A172 (cell line): ENCODE results near the gene MXRA8. TPM values are rescaled to one million over a fixed set of nuclear protein-coding genes. Genes with fewer than 3 reads are reported as not detected.
"Not testable (repeated sequence)": the region's sequence is repeated elsewhere in the genome, so short reads cannot be mapped to it uniquely, and the experiment has no call there.

Experiments
- DNase-seq: peaks from one replicate; pipeline ENCODE4 v3.0.0-alpha.2; 2015; ENCODE audit warnings: low spot score
- total RNA-seq: library from RNA; depleted of rRNA; stranded (reverse); fragments of >200 nt; shearing (Covaris generic); gene quantifications from 2 replicates; pipeline ENCODE4 v1.2.3, GENCODE V29; 2014; rRNA removed

The MXRA8 gene
- 0.24 TPM in 1 of 2 replicates, not detected in the other for total RNA-seq

GRCh38 chr1:1358433-1359271 lies at the start of gene MXRA8:
MXRA8 (minus strand) TSS chr1:1358555; CDS start chr1:1358504, 51 bp downstream.
- DNase-seq, result no peak

- DNase-seq, result peak; percentile 7
Observed at GRCh38 chr1:1407636-1408318, 49.4 kb upstream of the MXRA8 start.

- DNase-seq, result peak; percentile 66
Observed at GRCh38 chr1:1406821-1407635, 48.7 kb upstream of the MXRA8 start, which contains the start of gene MRPL20. MRPL20 (minus strand) TSS chr1:1407293; CDS start chr1:1407217, 76 bp downstream.

GRCh38 chr1:1406101-1406820 lies 47.9 kb upstream of the MXRA8 start:
- no peak for DNase-seq

GRCh38 chr1:1403653-1404052 lies 45.3 kb upstream of the MXRA8 start:
- no peak for DNase-seq

- not testable (repeated sequence) for DNase-seq
Observed at GRCh38 chr1:1402901-1403392, 44.6 kb upstream of the MXRA8 start.

GRCh38 chr1:1402072-1402900 lies 43.9 kb upstream of the MXRA8 start:
- peak; percentile 46 for DNase-seq

- no peak for DNase-seq
Observed at GRCh38 chr1:1401457-1402010, 43.2 kb upstream of the MXRA8 start.

GRCh38 chr1:1400576-1401456 lies 42.5 kb upstream of the MXRA8 start:
- DNase-seq, result no peak

- no peak for DNase-seq
Observed at GRCh38 chr1:1399872-1400575, 41.7 kb upstream of the MXRA8 start.

GRCh38 chr1:1399187-1399871 lies 41.0 kb upstream of the MXRA8 start, which contains the start of gene CCNL2:
CCNL2 (minus strand) TSS chr1:1399335; CDS start chr1:1399306, 29 bp downstream.
- DNase-seq, result peak; percentile 83

GRCh38 chr1:1398677-1399186 lies 40.4 kb upstream of the MXRA8 start:
- DNase-seq, result no peak

GRCh38 chr1:1397839-1398523 lies 39.6 kb upstream of the MXRA8 start:
- DNase-seq, result no peak

- DNase-seq, result no peak
Observed at GRCh38 chr1:1395166-1395565, 36.8 kb upstream of the MXRA8 start.

- no peak for DNase-seq
Observed at GRCh38 chr1:1394116-1394515, 35.8 kb upstream of the MXRA8 start.

- no peak for DNase-seq
Observed at GRCh38 chr1:1393428-1393827, 35.1 kb upstream of the MXRA8 start.

GRCh38 chr1:1393014-1393413 lies 34.7 kb upstream of the MXRA8 start:
- no peak for DNase-seq
